HG02588 (cell line): ENCODE measurements around the gene ADAMTS10.
"Not testable (repeated sequence)": the region's sequence is repeated elsewhere in the genome, so short reads cannot be mapped to it uniquely, and the experiment has no call there.

Experiments
- ATAC-seq: cut with Tn5 transposase; IDR thresholded peaks from one replicate; pipeline ENCODE4 v1.9.1; 2021; ENCODE audit warnings: mild to moderate bottlenecking, moderate library complexity; ENCODE audit not compliant: unreplicated experiment

The ADAMTS10 gene

DNA sequence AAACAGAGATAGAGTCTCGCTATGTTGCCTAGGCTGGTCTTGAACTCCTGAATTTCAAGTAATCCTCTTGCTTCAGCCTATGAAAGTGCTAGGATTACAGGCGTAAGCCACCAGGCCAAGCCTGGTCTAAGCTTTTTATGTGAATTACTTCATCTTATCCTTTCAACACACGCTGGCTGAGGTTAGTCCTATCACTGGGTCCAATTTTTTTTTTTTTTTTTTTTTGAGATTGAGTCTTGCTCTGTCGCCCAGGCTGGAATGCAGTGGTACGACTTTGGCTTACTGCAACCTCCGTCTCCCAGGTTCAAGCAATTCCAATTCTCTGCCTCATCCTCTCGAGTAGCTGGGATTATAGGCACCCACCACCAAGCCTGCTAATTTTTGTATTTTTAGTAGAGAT lies 43.7 kb downstream of the ADAMTS10 start:
- no peak for ATAC-seq

DNA sequence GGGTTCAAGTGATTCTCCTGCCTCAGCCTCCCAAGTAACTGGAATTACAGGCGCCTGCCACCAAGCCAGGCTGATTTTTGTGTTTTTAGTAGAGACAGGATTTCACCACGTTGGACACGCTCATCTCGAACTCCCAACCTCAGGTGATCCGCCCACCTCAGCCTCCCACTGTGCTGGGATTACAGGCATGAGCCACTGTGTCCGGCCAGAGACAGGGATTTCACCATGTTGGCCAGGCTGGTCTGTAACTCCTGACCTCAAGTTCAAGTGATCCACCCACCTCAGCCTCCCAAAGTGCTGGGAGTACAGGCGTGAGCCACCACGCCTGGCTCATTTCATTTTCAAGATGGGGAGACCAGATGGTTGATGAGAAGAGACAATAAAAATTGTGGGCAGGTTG lies 45.6 kb downstream of the ADAMTS10 start:
- not testable (repeated sequence) for ATAC-seq

GRCh38 chr19:8561075-8561764 lies 49.3 kb downstream of the ADAMTS10 start:
- ATAC-seq = no peak

GRCh38 chr19:8558325-8558724 lies 52.2 kb downstream of the ADAMTS10 start:
- ATAC-seq = no peak

- ATAC-seq = no peak
Measured at GRCh38 chr19:8557642-8558238, 52.8 kb downstream of the ADAMTS10 start.

DNA sequence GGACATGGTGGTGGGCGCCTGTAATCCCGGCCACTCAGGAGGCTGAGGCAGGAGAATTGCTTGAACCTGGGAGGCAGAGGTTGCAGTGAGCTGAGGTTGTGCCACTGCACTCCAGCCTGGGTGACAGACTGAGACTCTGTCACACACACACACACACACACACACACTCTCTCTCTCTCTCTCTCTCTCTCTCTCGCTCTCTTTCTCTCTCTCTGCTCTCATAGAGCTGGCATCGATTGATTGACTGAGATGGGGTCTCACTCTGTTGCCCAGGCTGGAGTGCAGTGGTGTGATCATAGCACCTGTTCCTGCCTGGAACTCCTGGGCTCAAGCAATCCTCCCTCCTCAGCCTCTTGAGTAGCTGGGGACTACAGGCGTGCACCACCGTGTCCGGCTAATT lies 56.8 kb downstream of the ADAMTS10 start:
- not testable (repeated sequence) for ATAC-seq

DNA sequence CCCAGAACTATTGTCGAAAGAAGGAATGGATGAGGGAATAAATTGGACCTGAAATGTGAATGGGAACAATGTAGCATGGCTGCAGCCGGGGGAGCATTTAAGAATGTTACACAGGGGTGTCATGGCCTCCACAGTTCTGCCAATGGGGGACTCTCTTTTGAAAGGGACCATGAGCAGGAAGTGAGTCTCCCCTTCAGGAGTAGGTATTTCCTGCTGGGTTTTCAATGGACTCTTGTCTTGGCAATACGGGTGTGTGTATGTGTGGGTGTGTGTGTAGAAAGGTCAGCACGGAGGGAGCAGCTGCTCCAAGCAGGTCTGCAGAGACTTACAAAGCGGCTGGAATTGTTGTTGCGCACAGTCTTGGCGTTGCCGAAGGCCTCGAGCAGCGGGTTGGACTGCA lies 57.7 kb downstream of the ADAMTS10 start:
- no peak for ATAC-seq

GRCh38 chr19:8550070-8550469 lies 60.4 kb downstream of the ADAMTS10 start:
- no peak for ATAC-seq

DNA sequence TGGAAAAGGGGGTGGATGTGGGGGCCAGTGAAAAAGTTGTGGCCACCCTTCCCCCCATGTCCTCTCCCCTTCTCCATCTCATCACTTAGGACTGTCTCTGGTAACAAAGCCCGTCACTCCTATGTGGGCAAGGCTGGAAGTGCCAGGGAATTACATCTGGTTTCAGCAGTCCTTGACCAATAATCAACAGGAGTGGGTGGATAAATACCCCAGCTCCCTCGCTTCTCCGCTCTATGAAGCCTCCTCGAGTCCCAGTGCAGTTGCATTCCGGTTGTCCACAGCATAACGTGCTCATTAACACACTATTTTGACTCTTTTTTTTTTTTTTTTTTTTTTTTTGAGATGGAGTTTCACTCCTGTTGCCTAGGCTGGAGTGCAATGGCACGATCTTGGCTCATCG lies 64.8 kb downstream of the ADAMTS10 start:
- no peak for ATAC-seq

DNA sequence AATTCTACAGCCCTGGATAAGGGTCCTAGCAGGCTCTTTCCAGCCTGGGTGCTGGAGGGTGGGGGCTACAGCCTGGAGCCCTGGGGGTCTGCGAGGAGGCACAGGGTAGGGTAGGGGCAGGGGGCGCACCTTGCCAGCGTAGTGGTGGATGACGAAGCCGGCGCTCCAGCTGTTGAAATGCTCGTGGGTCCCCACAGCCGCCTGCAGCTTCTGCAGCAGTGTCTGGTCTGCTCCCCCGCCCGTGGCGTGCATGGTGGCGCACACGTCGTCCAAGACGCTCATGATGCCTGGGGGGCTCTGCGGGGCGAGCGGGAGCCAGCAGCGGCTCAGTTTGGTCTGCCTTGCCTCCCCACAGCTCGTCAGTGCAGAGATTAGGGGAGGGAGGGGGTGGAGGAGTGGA lies 66.3 kb downstream of the ADAMTS10 start:
- ATAC-seq = no peak

GRCh38 chr19:8539621-8540149 lies 70.8 kb downstream of the ADAMTS10 start:
- ATAC-seq = no peak

DNA sequence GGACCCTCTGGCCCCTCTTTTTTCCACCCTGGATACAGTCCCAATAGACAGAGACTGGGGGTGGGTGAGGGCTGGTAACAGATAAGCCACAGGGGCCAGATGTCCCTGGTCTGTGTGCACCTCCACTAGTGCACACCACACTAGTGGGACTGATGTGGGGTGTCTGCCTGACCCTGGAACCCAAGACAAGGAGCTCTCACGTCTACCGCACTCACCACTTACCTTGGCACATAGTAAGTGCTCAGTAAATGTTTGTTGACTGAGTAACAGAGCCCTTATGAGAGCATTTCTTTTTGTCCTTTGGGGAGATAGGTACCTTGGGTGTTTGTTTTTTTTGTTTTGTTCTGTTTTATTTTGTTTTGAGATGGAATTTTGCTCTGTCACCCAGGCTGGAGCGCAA lies 73.4 kb downstream of the ADAMTS10 start:
- ATAC-seq = no peak

DNA sequence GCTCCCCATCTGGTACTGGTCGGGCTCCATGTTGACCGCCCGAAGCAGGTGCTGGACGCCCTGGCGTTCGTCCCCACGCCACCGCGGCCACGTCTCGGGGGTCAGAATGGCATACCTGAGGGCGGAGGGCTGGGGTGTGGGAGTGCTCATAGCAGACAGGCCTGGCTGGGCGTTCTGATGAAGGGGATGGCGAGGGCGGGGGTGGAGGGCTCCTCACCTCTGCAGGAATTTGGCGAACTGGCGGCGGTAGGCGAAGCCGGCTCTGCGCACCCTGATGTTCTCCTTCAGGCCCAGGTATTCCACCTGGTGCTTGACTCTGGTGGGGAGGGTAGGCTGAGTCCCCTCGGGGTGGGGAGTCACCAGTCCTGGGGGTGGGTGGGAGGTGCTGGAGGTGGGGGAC lies 74.2 kb downstream of the ADAMTS10 start:
- no peak for ATAC-seq

DNA sequence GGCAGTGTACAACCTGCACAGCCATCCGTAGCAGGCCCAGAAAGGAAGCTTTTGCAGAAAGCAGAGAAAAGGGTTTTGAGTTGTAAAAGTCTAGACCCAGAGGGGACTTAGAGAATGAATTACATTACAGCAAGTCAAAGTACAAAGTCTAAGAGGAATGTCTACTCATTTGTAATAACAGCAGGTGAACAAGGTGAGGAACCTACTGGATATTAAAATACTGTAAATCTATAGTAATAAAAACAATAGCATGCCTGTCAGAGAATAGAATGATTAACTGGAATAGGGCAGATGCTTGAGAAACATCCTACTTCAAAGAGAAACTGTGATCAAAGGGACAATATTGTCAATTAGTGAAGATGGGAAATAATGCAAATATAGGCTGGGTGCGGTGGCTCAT lies 78.3 kb downstream of the ADAMTS10 start:
- no peak for ATAC-seq

GRCh38 chr19:8531470-8531869 lies 79.0 kb downstream of the ADAMTS10 start:
- no peak for ATAC-seq
